ENCODE results near the gene TMEM59L. TPM values are rescaled to one million over a fixed set of nuclear protein-coding genes. Genes with fewer than 3 reads are reported as not detected.

Gene TMEM59L
- total and polyA plus RNA-seq, 2 donors (not counting 1 experiment from before 2014, with no cell fraction given), result 0.14 to 0.33 TPM

GRCh38 chr19:18655173-18655844 lies 42.6 kb downstream of the TMEM59L start:
- peaks cover 39% of the 10 kb centered on the region for H3K4me1 ChIP-seq (ENCODE audit: control insufficient read depth, extremely low read depth, insufficient read depth, low read length)
- DNase-seq (ENCODE audit: low read depth in 2 of 2), result no peak

DNA sequence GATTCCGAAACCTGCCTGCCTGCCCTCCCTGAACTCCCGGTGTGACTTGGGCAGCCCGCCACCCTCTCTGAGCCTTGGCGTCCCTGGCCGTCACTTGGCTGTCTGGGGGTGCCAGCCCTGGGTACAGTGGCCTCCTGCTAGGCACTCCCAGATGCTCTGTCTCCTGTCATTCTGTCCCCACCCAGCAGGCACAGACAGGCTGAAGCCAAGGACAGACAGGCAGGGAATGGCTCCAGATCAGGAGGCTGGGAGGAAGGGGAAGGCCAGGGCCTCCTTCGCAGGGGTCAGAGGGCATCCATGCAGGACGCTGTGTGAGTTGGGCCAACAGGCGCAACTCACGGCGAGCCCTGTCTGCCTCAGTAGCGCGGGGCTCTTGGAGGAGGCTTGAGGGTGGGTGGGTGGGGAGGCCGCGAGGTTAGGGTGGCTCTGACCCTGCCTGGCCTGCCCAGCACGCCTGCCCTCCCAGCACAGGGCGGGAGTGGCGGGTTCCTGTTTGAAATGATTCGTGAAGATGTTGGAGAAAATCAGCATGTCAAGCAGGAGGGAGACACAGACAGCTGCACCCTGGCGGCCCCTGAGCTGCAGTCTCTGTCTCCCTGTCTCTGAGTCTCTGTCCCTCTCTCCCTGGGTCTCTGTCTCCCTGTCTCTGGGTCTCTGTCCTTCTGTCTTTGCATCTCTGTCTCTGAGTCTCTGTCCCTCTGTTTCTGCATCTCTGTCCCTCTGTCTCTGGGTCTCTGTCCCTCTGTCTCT lies 43.8 kb downstream of the TMEM59L start:
- Histone ChIP-seq H3K4me3 (replicated peaks in 1 of 4; ENCODE audit: control extremely low read depth in 1 of 4, insufficient read depth in 1 of 4, low read depth in 3 of 4, low read length in 4 of 4) (no peak overlapping the region), H3K27ac (ENCODE audit: insufficient read depth, low read length) (no peak overlapping the region), H3K9ac (ENCODE audit: insufficient read depth, low read length) (no peak overlapping the region), H3K9me3 (ENCODE audit: control insufficient read depth, insufficient read depth, low read depth, low read length) (no peaks in the 10 kb centered on the region), H3K79me2 (ENCODE audit: control insufficient read depth, insufficient read depth, low read length) (no peaks in the 10 kb centered on the region), H2AFZ (ENCODE audit: low read length) (no peak overlapping the region), H3K4me2 (ENCODE audit: extremely low read depth, insufficient read depth, low read length) (no peak overlapping the region), H3K36me3 (ENCODE audit: control insufficient read depth, insufficient read depth, low read length) (no peaks in the 10 kb centered on the region), H3K27me3 (ENCODE audit: control insufficient read depth, insufficient read depth, low read length) (peaks cover 3% of the 10 kb centered on the region), H4K20me1 (ENCODE audit: control insufficient read depth, extremely low read depth, insufficient read depth, low read length) (no peaks in the 10 kb centered on the region), H3K4me1 (ENCODE audit: control insufficient read depth, extremely low read depth, insufficient read depth, low read length) (peaks cover 43% of the 10 kb centered on the region)
- DNase-seq (ENCODE audit: low read depth in 2 of 2), result no peak
- no peak for TF ChIP-seq EZH2 (IDR thresholded peaks at IDR 0.05; ENCODE audit: low read length, missing control alignments)
- no peak for TF ChIP-seq CTCF (conservative IDR thresholded peaks at IDR 0.05 in 1 of 2, IDR thresholded peaks at IDR 0.05 in 1 of 2; ENCODE audit: low read depth in 1 of 2, low read length in 2 of 2)

More at GRCh38 chr19:18655173-18655844, 42.6 kb downstream of the TMEM59L start:
- Histone ChIP-seq H3K27ac (ENCODE audit: insufficient read depth, low read length) (no peak overlapping the region), H4K20me1 (ENCODE audit: control insufficient read depth, extremely low read depth, insufficient read depth, low read length) (no peaks in the 10 kb centered on the region), H2AFZ (ENCODE audit: low read length) (no peak overlapping the region), H3K4me3 (replicated peaks in 1 of 4; ENCODE audit: control extremely low read depth in 1 of 4, insufficient read depth in 1 of 4, low read depth in 3 of 4, low read length in 4 of 4) (no peak overlapping the region), H3K79me2 (ENCODE audit: control insufficient read depth, insufficient read depth, low read length) (no peaks in the 10 kb centered on the region), H3K9me3 (ENCODE audit: control insufficient read depth, insufficient read depth, low read depth, low read length) (no peaks in the 10 kb centered on the region), H3K27me3 (ENCODE audit: control insufficient read depth, insufficient read depth, low read length) (peaks cover 3% of the 10 kb centered on the region), H3K36me3 (ENCODE audit: control insufficient read depth, insufficient read depth, low read length) (no peaks in the 10 kb centered on the region), H3K4me2 (ENCODE audit: extremely low read depth, insufficient read depth, low read length) (no peak overlapping the region), H3K9ac (ENCODE audit: insufficient read depth, low read length) (no peak overlapping the region)
- TF ChIP-seq EZH2 (IDR thresholded peaks at IDR 0.05; ENCODE audit: low read length, missing control alignments), result no peak
- no peak for TF ChIP-seq CTCF (conservative IDR thresholded peaks at IDR 0.05 in 1 of 2, IDR thresholded peaks at IDR 0.05 in 1 of 2; ENCODE audit: low read depth in 1 of 2, low read length in 2 of 2)

DNA sequence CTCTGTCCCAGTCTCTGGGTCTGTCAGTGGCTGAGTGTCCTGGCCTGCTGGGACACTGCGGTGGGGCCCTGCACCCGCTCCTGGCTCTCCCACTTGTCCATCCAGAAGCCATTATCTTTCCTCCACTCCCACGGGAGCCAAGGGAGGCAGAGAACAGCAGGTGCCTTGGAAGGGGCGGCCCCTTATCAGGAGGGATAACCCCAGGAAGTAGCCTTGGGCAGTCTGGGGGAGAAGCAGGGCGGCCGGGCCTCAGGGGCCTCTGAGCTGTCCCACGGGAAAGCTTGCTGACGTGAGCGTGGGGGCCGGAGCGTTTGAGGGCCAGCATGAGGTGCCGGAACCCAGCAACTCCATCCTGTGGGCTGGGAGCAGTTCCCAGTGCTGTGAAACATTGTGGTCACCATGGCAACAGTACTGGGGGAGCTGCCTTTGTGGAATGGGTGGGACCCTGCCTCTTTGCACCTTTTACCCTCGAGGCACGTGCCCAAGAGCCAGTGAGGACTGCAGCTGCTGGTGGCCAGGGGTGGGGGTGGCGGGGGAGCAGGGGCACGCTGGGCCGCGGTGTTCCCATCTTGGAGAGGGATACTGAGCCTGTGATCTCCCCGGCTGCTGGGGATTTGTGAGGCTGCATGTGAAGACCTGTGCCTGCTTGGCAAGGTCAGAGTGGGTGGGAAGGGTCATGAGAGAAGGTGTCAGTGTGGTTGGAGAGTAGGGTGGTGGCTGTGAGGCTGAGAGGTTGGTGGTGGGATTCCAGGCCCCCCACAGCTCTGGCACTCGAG lies 45.1 kb downstream of the TMEM59L start:
- Histone ChIP-seq H3K9me3 (ENCODE audit: control insufficient read depth, insufficient read depth, low read depth, low read length) (no peaks in the 10 kb centered on the region), H3K4me3 (replicated peaks in 1 of 4; ENCODE audit: control extremely low read depth in 1 of 4, insufficient read depth in 1 of 4, low read depth in 3 of 4, low read length in 4 of 4) (no peak overlapping the region), H3K27me3 (ENCODE audit: control insufficient read depth, insufficient read depth, low read length) (peaks cover 3% of the 10 kb centered on the region), H3K4me2 (ENCODE audit: extremely low read depth, insufficient read depth, low read length) (peak overlapping the region; percentile 23), H3K36me3 (ENCODE audit: control insufficient read depth, insufficient read depth, low read length) (no peaks in the 10 kb centered on the region), H3K9ac (ENCODE audit: insufficient read depth, low read length) (peak overlapping the region; percentile 26), H4K20me1 (ENCODE audit: control insufficient read depth, extremely low read depth, insufficient read depth, low read length) (no peaks in the 10 kb centered on the region), H2AFZ (ENCODE audit: low read length) (no peak overlapping the region), H3K4me1 (ENCODE audit: control insufficient read depth, extremely low read depth, insufficient read depth, low read length) (peaks cover 38% of the 10 kb centered on the region), H3K79me2 (ENCODE audit: control insufficient read depth, insufficient read depth, low read length) (no peaks in the 10 kb centered on the region), H3K27ac (ENCODE audit: insufficient read depth, low read length) (peak overlapping the region; percentile 39)
- peak; percentile 91 to 92 for DNase-seq (ENCODE audit: low read depth in 2 of 2)
- no peak for TF ChIP-seq EZH2 (IDR thresholded peaks at IDR 0.05; ENCODE audit: low read length, missing control alignments)
- no peak for TF ChIP-seq CTCF (conservative IDR thresholded peaks at IDR 0.05 in 1 of 2, IDR thresholded peaks at IDR 0.05 in 1 of 2; ENCODE audit: low read depth in 1 of 2, low read length in 2 of 2)

Data from fibroblast of lung (primary cell).